PFSK-1 (cell line): ENCODE measurements around the gene DST.

Experiments
- POLR2AphosphoS5 ChIP-seq: IDR thresholded peaks from 2 replicates; pipeline ENCODE4 v1.6.1; 2012; ENCODE audit warnings: low read depth, mild to moderate bottlenecking, control low read depth, low read length, moderate library complexity
- SIN3A ChIP-seq: IDR thresholded peaks from 2 replicates; pipeline ENCODE4 v1.6.1; 2012; ENCODE audit warnings: mild to moderate bottlenecking, low read length, moderate library complexity, borderline replicate concordance; ENCODE audit not compliant: insufficient read depth
- TAF1 ChIP-seq: IDR thresholded peaks from 2 replicates; pipeline ENCODE4 v1.6.1; 2012; ENCODE audit warnings: low read length, control low read depth, borderline replicate concordance; ENCODE audit not compliant: insufficient read depth
- TF ChIP-seq, protein P1 (sequence below), 2 experiments: IDR thresholded peaks; 2 replicates each; pipeline versions ENCODE4 v1.6.1 to v1.8.0; 2011 to 2012; ENCODE audit warnings: low read depth in 2 of 2, low read length in 2 of 2, control low read depth in 1 of 2, inconsistent platforms in 1 of 2, mild to moderate bottlenecking in 1 of 2, moderate library complexity in 1 of 2; ENCODE audit not compliant: insufficient read depth in 1 of 2

- no peak for TF ChIP-seq POLR2AphosphoS5
- no peak for TF ChIP-seq TAF1
- no peak for TF ChIP-seq SIN3A
- TF ChIP-seq, protein P1, sequence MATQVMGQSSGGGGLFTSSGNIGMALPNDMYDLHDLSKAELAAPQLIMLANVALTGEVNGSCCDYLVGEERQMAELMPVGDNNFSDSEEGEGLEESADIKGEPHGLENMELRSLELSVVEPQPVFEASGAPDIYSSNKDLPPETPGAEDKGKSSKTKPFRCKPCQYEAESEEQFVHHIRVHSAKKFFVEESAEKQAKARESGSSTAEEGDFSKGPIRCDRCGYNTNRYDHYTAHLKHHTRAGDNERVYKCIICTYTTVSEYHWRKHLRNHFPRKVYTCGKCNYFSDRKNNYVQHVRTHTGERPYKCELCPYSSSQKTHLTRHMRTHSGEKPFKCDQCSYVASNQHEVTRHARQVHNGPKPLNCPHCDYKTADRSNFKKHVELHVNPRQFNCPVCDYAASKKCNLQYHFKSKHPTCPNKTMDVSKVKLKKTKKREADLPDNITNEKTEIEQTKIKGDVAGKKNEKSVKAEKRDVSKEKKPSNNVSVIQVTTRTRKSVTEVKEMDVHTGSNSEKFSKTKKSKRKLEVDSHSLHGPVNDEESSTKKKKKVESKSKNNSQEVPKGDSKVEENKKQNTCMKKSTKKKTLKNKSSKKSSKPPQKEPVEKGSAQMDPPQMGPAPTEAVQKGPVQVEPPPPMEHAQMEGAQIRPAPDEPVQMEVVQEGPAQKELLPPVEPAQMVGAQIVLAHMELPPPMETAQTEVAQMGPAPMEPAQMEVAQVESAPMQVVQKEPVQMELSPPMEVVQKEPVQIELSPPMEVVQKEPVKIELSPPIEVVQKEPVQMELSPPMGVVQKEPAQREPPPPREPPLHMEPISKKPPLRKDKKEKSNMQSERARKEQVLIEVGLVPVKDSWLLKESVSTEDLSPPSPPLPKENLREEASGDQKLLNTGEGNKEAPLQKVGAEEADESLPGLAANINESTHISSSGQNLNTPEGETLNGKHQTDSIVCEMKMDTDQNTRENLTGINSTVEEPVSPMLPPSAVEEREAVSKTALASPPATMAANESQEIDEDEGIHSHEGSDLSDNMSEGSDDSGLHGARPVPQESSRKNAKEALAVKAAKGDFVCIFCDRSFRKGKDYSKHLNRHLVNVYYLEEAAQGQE (IDR thresholded peaks at IDR 0.05; ENCODE audit: insufficient read depth in 1 of 2, low read depth in 2 of 2, low read length in 2 of 2) = no peak
These were observed 85.7 kb downstream of the DST start for GRCh38 chr6:56556751-56557540.
